Measurements from ENCODE around the gene ZNF443. TPM values are rescaled to one million over a fixed set of nuclear protein-coding genes. Genes with fewer than 3 reads are reported as not detected.
"Not testable (repeated sequence)": the region's sequence is repeated elsewhere in the genome, so short reads cannot be mapped to it uniquely, and the experiment has no call there.

ZNF443 gene
- total RNA-seq = 1 to 10 TPM in 5 of 6 experiments, under 1 TPM in 1; 1.00 to 3.1 (median 2.8) TPM
- long read RNA-seq, partial matches to known transcripts = 0 of 1 reads
- long read RNA-seq, other reads (novel, unspliced or antisense) = 0 of 1 reads

GRCh38 chr19:12440541-12441316 lies at the start of gene ZNF443:
TSS of gene ZNF443 (minus strand) at chr19:12441021. CDS start at chr19:12440914, 107 bp downstream.
- DNase-seq (peak; percentile 98 to 100 (median 99)), ATAC-seq (peak; percentile 97 to 99 (median 98))
- no peaks in the 10 kb centered on the region for H3K4me1 ChIP-seq
- peak; percentile 74 for TF ChIP-seq POLR2A (IDR thresholded peaks at IDR 0.05)
- no peak for TF ChIP-seq CTCF (IDR thresholded peaks at IDR 0.05)
- no peaks in the 10 kb centered on the region for H3K27me3 ChIP-seq
- 3% methylated on average over 8 of the region's 59 CpGs for WGBS (ENCODE audit: insufficient coverage, low coverage, low lambda C conversion rate, missing lambda C conversion rate)
- H3K36me3 ChIP-seq = no peaks in the 10 kb centered on the region
- no peaks in the 10 kb centered on the region for H3K9me3 ChIP-seq
- peak within 1 kb of the TSS; percentile 55 to 75 (median 62) for H3K4me3 ChIP-seq
- H3K27ac ChIP-seq = peak within 1 kb of the TSS in 1 of 3 donors; percentile 62
- intact Hi-C loops (cut with DNase I) = no loop called here

GRCh38 chr19:12486265-12486783 lies 45.5 kb upstream of the ZNF443 start:
- 40% methylated on average over 1 of the region's 1 CpG for WGBS (ENCODE audit: insufficient coverage, low coverage, low lambda C conversion rate, missing lambda C conversion rate)
- DNase-seq; intact Hi-C loops (cut with DNase I); H3K36me3 ChIP-seq; H3K4me1 ChIP-seq; ATAC-seq; H3K9me3 ChIP-seq; H3K4me3 ChIP-seq; H3K27ac ChIP-seq; H3K27me3 ChIP-seq: not testable (repeated sequence)

GRCh38 chr19:12485571-12485970 lies 44.8 kb upstream of the ZNF443 start:
- H3K36me3 ChIP-seq = no peaks in the 10 kb centered on the region
- 77% methylated on average over 3 of the region's 3 CpGs for WGBS (ENCODE audit: insufficient coverage, low coverage, low lambda C conversion rate, missing lambda C conversion rate)
- intact Hi-C loops (cut with DNase I) = no loop called here
- no peak overlapping the region for H3K4me3 ChIP-seq
- DNase-seq (no peak), ATAC-seq (no peak)
- no peak for TF ChIP-seq POLR2A (IDR thresholded peaks at IDR 0.05)
- TF ChIP-seq CTCF (IDR thresholded peaks at IDR 0.05) = no peak
- no peaks in the 10 kb centered on the region for H3K4me1 ChIP-seq
- no peak overlapping the region for H3K27ac ChIP-seq
- H3K27me3 ChIP-seq = no peaks in the 10 kb centered on the region
- no peaks in the 10 kb centered on the region for H3K9me3 ChIP-seq

- Histone ChIP-seq H3K9me3 (no peaks in the 10 kb centered on the region), H3K27ac (peak overlapping the region; percentile 12 to 60 (median 39)), H3K36me3 (no peaks in the 10 kb centered on the region), H3K27me3 (no peaks in the 10 kb centered on the region), H3K4me1 (no peaks in the 10 kb centered on the region), H3K4me3 (peak overlapping the region; percentile 71 to 97 (median 91))
- DNase-seq (no peak), ATAC-seq (peak; percentile 49 to 62 (median 56))
- TF ChIP-seq POLR2A (IDR thresholded peaks at IDR 0.05) = no peak
- no peak for TF ChIP-seq CTCF (IDR thresholded peaks at IDR 0.05)
- 2% methylated on average over 8 of the region's 11 CpGs for WGBS (ENCODE audit: insufficient coverage, low coverage, low lambda C conversion rate, missing lambda C conversion rate)
- intact Hi-C loops (cut with DNase I) = no loop called here
Measured at GRCh38 chr19:12485052-12485416, 44.2 kb upstream of the ZNF443 start.
